Hepatocyte (in vitro differentiated cells): ENCODE measurements around the gene TNS3. TPM values are rescaled to one million over a fixed set of nuclear protein-coding genes. Genes with fewer than 3 reads are reported as not detected.

Experiments
- DNase-seq: peaks from one replicate; pipeline ENCODE4 v3.0.0-alpha.2; 2016; ENCODE audit warnings: low spot score
- H2AFZ ChIP-seq: fragments of 200-600 bp; sonication (generic); 2 replicates; pipeline ENCODE4 v1.6.0; 2016; ENCODE audit warnings: antibody characterized with exemption, mild to moderate bottlenecking
- H3K27ac ChIP-seq: fragments of 200-600 bp; sonication (generic); 2 replicates; pipeline ENCODE4 v1.5.1; 2016; ENCODE audit warnings: mild to moderate bottlenecking
- H3K27me3 ChIP-seq: fragments of 200-600 bp; sonication (generic); 2 replicates; pipeline ENCODE4 v1.6.1; 2016
- H3K36me3 ChIP-seq: fragments of 200-600 bp; sonication (generic); replicated peaks from 2 replicates; pipeline ENCODE4 v1.5.1; 2016; ENCODE audit warnings: low read depth; ENCODE audit not compliant: insufficient read depth
- H3K4me1 ChIP-seq: fragments of 200-600 bp; sonication (generic); 2 replicates; pipeline ENCODE4 v1.5.1; 2016; ENCODE audit warnings: mild to moderate bottlenecking, moderate library complexity; ENCODE audit not compliant: insufficient read depth
- H3K4me2 ChIP-seq: fragments of 200-600 bp; sonication (generic); 2 replicates; pipeline ENCODE4 v1.6.0; 2016
- H3K4me3 ChIP-seq: fragments of 200-600 bp; sonication (generic); 2 replicates; pipeline ENCODE4 v1.5.1; 2016; ENCODE audit warnings: mild to moderate bottlenecking
- H3K79me2 ChIP-seq: fragments of 200-600 bp; sonication (generic); 2 replicates; pipeline ENCODE4 v1.6.0; 2017; ENCODE audit warnings: mild to moderate bottlenecking
- H3K9me2 ChIP-seq: fragments of 200-600 bp; sonication (generic); replicated peaks from 2 replicates; pipeline ENCODE4 v1.6.0; 2017; ENCODE audit warnings: mild to moderate bottlenecking; ENCODE audit not compliant: insufficient read depth
- H3K9me3 ChIP-seq: fragments of 200-600 bp; sonication (generic); 2 replicates; pipeline ENCODE4 v1.5.1; 2016; ENCODE audit warnings: low read depth, mild to moderate bottlenecking
- H4K20me1 ChIP-seq: fragments of 200-600 bp; sonication (generic); 2 replicates; pipeline ENCODE4 v1.6.0; 2016; ENCODE audit warnings: mild to moderate bottlenecking; ENCODE audit not compliant: insufficient read depth, poor library complexity, severe bottlenecking
- EZH2 ChIP-seq: fragments of 200-600 bp; sonication (generic); IDR thresholded peaks from 2 replicates; pipeline ENCODE4 v1.6.1; 2016; ENCODE audit warnings: antibody characterized with exemption, mild to moderate bottlenecking, borderline replicate concordance
- EZH2phosphoT487 ChIP-seq: fragments of 200-600 bp; sonication (generic); IDR thresholded peaks from one replicate; pipeline ENCODE4 v1.6.1; 2018; ENCODE audit warnings: antibody characterized with exemption, mild to moderate bottlenecking, low read depth, moderate library complexity; ENCODE audit not compliant: unreplicated experiment, severe bottlenecking
- WGBS: methylation state at CpG from one replicate; pipeline ENCODE4 v1.1.6; 2016; ENCODE audit warnings: low lambda C conversion rate; ENCODE audit errors: missing lambda C conversion rate; 5-methylcytosine and 5-hydroxymethylcytosine counted together
- polyA plus RNA-seq: library from polyadenylated mRNA; unstranded; fragments of >200 nt; fragmentation: Nextera tagmentation; extraction: Ambion mirVana; gene quantifications from 2 replicates; pipeline ENCODE4 v1.2.1, GENCODE V29; 2016
- total RNA-seq: library from RNA; depleted of rRNA; stranded (reverse); fragments of >200 nt; gene quantifications from 2 replicates; pipeline ENCODE4 v1.2.3, GENCODE V29; 2014
- TF ChIP-seq, protein P1 (sequence below): fragments of 200-600 bp; sonication (generic); IDR thresholded peaks from 2 replicates; pipeline ENCODE4 v1.5.1; 2016; ENCODE audit warnings: antibody characterized with exemption, mild to moderate bottlenecking; ENCODE audit not compliant: poor library complexity

TNS3 gene
- total and polyA plus RNA-seq, 2 experiments from 2014 or later, result 30.0 to 73.3 TPM

DNA sequence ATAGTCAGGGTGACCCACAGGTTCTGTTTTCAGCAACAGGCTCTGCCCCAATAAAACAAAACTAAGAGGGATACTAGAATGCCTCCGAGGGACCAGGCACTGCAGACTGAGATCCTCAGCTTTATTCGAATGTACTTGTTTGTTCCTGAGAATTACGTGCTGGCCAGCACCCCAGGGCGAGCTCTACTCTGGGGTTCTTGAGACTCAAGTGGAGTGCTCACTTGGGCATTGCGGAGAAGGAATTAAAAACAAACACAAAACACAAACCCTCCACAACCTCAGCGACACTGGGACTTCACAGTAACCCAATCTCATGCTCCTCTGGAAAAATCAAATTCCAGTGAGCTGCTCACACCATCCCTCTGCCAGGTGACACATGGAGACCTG is 250.7 kb downstream of the TNS3 start:
- WGBS, result 92% methylated on average over 6 of the region's 6 CpGs

DNA sequence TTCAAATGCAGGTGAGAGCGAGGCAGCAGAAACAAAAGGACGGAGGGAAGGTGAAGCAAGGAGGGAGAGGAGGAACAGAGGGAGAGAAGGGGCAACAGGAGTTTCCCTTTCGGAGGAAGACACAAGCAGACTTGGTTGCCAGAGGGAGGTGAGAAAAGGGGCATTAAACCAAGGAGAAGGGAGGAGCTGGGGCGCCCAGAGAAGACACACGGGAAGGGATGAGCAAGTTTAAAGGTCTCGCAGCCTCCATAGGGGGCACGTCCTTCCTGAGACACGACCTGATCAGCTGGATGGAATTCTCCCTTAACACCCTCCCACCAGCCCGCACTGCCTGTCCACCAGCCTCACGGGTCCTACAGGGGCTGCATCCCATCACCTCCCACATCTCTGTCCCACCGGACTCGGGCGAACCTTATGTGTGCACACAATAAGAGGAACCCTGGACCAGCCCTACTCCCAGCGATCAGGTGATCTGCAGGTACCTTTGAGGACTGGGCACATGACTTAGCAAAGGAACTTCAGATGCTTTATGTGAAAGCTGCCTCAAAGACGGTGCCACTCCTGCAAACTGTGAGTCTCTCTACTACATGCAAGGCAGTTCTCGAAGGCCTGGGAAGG is 251.2 kb downstream of the TNS3 start:
- H3K9me3 ChIP-seq, result no peaks in the 10 kb centered on the region
- H3K79me2 ChIP-seq, result peaks cover 20% of the 10 kb centered on the region
- WGBS, result 93% methylated on average over 16 of the region's 16 CpGs
- TF ChIP-seq EZH2 (no peak), EZH2phosphoT487 (no peak)
- TF ChIP-seq, protein P1, sequence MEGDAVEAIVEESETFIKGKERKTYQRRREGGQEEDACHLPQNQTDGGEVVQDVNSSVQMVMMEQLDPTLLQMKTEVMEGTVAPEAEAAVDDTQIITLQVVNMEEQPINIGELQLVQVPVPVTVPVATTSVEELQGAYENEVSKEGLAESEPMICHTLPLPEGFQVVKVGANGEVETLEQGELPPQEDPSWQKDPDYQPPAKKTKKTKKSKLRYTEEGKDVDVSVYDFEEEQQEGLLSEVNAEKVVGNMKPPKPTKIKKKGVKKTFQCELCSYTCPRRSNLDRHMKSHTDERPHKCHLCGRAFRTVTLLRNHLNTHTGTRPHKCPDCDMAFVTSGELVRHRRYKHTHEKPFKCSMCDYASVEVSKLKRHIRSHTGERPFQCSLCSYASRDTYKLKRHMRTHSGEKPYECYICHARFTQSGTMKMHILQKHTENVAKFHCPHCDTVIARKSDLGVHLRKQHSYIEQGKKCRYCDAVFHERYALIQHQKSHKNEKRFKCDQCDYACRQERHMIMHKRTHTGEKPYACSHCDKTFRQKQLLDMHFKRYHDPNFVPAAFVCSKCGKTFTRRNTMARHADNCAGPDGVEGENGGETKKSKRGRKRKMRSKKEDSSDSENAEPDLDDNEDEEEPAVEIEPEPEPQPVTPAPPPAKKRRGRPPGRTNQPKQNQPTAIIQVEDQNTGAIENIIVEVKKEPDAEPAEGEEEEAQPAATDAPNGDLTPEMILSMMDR, result no peak
- DNase-seq, result no peak
- H3K9me2 ChIP-seq, result no peaks in the 10 kb centered on the region
- no peak overlapping the region for H3K27ac ChIP-seq
- H3K4me3 ChIP-seq, result no peak overlapping the region
- no peaks in the 10 kb centered on the region for H3K27me3 ChIP-seq
- no peak overlapping the region for H2AFZ ChIP-seq
- no peak overlapping the region for H3K4me2 ChIP-seq
- H4K20me1 ChIP-seq, result no peaks in the 10 kb centered on the region
- H3K36me3 ChIP-seq, result no peaks in the 10 kb centered on the region
- peaks cover 61% of the 10 kb centered on the region for H3K4me1 ChIP-seq

More for the DNA sequence above, 250.7 kb downstream of the TNS3 start:
- no peaks in the 10 kb centered on the region for H3K36me3 ChIP-seq
- H4K20me1 ChIP-seq, result no peaks in the 10 kb centered on the region
- H3K9me2 ChIP-seq, result no peaks in the 10 kb centered on the region
- no peak overlapping the region for H3K27ac ChIP-seq
- no peaks in the 10 kb centered on the region for H3K9me3 ChIP-seq
- H2AFZ ChIP-seq, result no peak overlapping the region
- no peak overlapping the region for H3K4me3 ChIP-seq
- H3K79me2 ChIP-seq, result peaks cover 20% of the 10 kb centered on the region
- TF ChIP-seq, protein P1, result no peak
- TF ChIP-seq EZH2 (no peak), EZH2phosphoT487 (no peak)
- H3K27me3 ChIP-seq, result no peaks in the 10 kb centered on the region
- no peak for DNase-seq
- peaks cover 60% of the 10 kb centered on the region for H3K4me1 ChIP-seq
- H3K4me2 ChIP-seq, result no peak overlapping the region

DNA sequence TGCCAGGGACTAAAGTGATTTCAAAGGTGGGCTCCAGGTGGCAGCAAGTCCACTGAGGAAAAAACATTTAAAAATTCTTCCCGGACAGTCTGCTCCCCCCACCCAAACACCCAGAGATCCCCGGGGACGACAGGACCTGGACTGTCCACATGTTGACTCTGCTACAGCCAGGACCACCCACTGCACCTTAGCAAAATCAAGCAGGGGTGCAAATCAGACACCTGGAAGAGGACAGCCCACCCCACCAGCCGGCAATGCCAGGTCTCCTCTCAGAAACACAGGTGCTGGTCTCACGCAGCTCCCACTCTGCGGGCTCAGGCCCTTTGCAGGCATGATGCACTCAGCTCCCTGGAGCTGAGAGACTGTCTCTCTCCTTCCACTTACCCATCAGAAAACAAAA is 251.9 kb downstream of the TNS3 start:
- Histone ChIP-seq H3K79me2 (peaks cover 22% of the 10 kb centered on the region), H3K9me2 (no peaks in the 10 kb centered on the region), H3K4me1 (peaks cover 59% of the 10 kb centered on the region), H2AFZ (no peak overlapping the region), H3K27ac (no peak overlapping the region), H3K36me3 (no peaks in the 10 kb centered on the region), H3K9me3 (no peaks in the 10 kb centered on the region), H3K4me3 (no peak overlapping the region), H3K4me2 (no peak overlapping the region), H3K27me3 (no peaks in the 10 kb centered on the region), H4K20me1 (no peaks in the 10 kb centered on the region)
- no peak for TF ChIP-seq EZH2phosphoT487
- no peak for TF ChIP-seq EZH2
- TF ChIP-seq, protein P1, result no peak
- no peak for DNase-seq
- 76% methylated on average over 6 of the region's 6 CpGs for WGBS
